GM18505 (cell line): ENCODE data around the gene CRMP1.

Source experiments
- ATAC-seq: cut with Tn5 transposase; IDR thresholded peaks from one replicate; pipeline ENCODE4 v1.9.1; 2021; ENCODE audit not compliant: unreplicated experiment
- POLR2A ChIP-seq: IDR thresholded peaks from 4 replicates; pipeline ENCODE4 v1.6.1; 2011; ENCODE audit warnings: borderline replicate concordance; ENCODE audit not compliant: insufficient read depth, insufficient read length; ENCODE audit errors: extremely low read depth

Gene CRMP1

DNA sequence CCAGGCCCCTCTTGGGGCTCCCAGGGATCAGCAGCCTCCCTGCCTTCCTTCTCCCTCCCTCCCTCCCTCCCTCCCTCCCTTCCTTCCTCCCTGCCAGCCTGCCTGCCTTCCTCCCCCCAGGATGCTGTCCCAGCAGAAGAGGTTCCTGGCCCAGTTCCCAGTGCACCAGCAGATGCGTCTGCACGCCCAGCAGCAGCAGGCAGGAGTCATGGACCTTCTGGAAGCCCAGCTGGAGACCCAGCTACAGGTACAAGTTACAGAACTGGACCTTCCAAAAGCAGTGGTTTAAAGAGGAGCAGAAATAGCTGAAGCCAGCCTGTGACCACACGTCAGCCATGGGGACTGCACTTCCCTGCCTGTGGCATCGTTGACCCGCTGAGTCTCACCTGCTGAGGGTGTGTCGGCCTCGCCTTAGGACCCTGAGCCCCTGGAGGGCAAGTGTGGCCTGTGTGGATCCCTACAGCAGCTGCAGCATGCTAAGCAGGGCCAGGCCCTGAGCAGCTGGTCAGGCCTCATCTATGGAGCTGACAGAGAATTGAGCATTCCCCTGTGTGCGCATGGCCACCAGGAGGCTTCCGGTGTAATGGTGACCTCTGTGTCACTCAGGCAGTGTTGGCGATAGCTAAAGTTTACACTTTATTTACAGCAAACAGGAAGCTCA lies 84.7 kb downstream of the CRMP1 start:
- no peak for ATAC-seq
- TF ChIP-seq POLR2A, result no peak

- TF ChIP-seq POLR2A, result no peak
- ATAC-seq, result no peak
Measured at GRCh38 chr4:5805270-5805669, 87.6 kb downstream of the CRMP1 start.

- ATAC-seq, result no peak
- TF ChIP-seq POLR2A, result no peak
Measured at GRCh38 chr4:5804656-5805055, 88.2 kb downstream of the CRMP1 start.

DNA sequence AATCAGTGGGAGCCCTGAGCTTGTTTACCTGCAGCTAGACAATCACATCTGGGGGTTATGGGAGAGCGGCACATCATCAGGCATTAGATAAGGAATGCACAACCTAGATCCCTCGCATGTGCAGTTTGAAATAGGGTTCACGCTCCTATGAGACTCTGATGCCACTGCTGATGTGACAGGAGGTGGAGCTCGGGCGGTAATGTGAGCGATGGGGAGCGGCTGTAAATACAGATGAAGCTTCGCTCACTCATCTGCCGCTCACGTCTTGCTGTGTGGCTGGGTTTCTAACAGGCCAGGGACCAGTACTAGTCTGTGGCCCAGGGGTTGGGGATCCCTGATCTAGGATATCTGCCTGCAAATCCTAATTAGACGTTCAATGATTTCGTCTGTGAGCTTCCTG lies 90.3 kb downstream of the CRMP1 start:
- no peak for ATAC-seq
- no peak for TF ChIP-seq POLR2A

DNA sequence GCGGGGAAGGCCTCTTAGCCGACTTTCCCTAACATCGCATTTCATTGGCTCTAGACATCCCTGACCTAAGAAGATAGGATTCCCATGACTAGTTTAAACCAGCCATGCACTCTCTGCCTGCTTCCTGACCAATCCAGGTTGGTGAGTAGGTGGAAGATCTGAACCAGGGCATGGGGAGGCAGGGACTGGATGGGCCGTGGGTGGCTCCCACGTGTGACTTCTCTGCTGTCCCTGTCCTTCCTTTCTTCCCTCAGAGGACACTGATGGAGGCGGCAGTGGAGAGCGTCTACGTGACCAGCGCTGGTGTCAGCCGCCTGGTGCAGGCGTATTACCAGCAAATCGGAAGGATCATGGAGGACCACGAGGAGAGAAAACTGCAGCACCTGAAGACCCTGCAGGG lies 91.2 kb downstream of the CRMP1 start:
- no peak for ATAC-seq
- TF ChIP-seq POLR2A, result no peak

- TF ChIP-seq POLR2A, result no peak
- ATAC-seq, result no peak
Measured at GRCh38 chr4:5800496-5800895, 92.4 kb downstream of the CRMP1 start.

DNA sequence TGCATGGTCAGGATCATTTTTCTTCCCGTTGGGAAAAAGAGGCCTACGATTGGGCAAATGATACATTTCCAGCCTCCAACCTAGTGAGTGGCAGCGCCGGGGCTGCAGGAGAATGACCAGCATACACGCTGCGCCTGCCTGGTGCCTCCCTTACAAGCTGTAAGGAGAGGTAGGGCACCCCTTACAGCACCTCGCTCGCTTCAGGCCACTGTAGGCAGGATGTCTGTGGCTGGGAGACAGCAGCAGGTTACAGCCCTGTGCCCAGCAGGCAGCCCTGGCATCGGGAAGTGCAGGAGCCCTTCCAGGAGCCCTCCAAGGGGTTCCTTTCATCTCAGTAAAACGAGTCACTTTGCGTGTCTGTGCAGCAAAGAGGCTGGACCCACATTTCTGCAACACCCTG lies 93.5 kb downstream of the CRMP1 start:
- no peak for ATAC-seq
- TF ChIP-seq POLR2A, result no peak

GRCh38 chr4:5798946-5799345 lies 93.9 kb downstream of the CRMP1 start:
- ATAC-seq, result no peak
- no peak for TF ChIP-seq POLR2A

DNA sequence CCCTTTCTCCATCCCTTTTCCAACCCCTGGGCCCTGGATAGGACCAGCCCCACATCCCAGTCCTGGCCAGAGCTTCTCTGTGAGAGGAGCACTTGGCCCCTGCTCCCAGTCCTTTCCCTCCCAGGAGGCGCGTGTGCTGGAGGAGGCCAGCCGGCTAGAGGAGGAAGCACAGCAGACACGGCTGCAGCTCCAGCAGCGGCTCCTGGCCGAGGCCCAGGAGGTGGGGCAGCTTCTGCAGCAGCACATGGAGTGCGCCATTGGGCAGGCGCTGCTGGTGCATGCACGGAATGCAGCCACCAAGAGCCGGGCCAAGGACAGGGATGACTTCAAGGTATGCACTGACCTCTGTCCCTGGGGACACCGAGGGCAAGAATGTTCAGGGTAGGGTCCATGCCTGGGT lies 94.4 kb downstream of the CRMP1 start:
- ATAC-seq, result no peak
- TF ChIP-seq POLR2A, result no peak

- no peak for ATAC-seq
- TF ChIP-seq POLR2A, result no peak
Measured at GRCh38 chr4:5797866-5798265, 95.0 kb downstream of the CRMP1 start.

DNA sequence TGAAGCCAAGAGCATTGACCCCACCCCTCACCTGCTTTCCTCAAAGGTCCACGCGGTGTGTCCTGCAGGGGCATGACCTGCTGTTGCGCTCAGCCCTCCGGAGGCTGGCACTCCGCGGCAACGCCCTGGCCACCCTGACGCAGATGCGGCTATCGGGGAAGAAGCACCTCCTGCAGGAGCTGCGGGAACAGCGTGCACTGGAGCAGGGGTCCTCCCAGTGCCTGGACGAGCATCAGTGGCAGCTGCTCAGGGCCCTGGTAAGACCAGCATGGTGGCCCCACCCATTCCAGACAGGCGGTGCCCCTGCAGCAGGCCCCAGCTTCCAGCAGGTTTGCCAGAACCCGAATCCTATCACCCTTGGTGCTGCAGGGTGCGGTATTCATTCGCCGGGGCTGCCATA lies 95.9 kb downstream of the CRMP1 start:
- no peak for ATAC-seq

GRCh38 chr4:5795580-5795979 lies 97.3 kb downstream of the CRMP1 start:
- ATAC-seq, result no peak
- TF ChIP-seq POLR2A, result no peak

More for the DNA sequence above, 95.9 kb downstream of the CRMP1 start:
- TF ChIP-seq POLR2A, result no peak

- no peak for ATAC-seq
- no peak for TF ChIP-seq POLR2A
Measured at GRCh38 chr4:5793514-5793913, 99.4 kb downstream of the CRMP1 start.

- no peak for TF ChIP-seq POLR2A
- ATAC-seq, result no peak
Measured at GRCh38 chr4:5791654-5792053, 101.2 kb downstream of the CRMP1 start.

- no peak for TF ChIP-seq POLR2A
- no peak for ATAC-seq
Measured at GRCh38 chr4:5790546-5790857, 102.4 kb downstream of the CRMP1 start.
